C4-2B (cell line): Measurements from ENCODE around the gene HS3ST5.

Experiments
- ZFX ChIP-seq: fragments of 450-650 bp; IDR thresholded peaks from 2 replicates; pipeline ENCODE4 v1.6.1; 2017
- TF ChIP-seq, protein P1 (sequence below): fragments of 450-650 bp; conservative IDR thresholded peaks from 2 replicates; pipeline ENCODE4 v1.5.1; 2017; ENCODE audit warnings: mild to moderate bottlenecking

DNA sequence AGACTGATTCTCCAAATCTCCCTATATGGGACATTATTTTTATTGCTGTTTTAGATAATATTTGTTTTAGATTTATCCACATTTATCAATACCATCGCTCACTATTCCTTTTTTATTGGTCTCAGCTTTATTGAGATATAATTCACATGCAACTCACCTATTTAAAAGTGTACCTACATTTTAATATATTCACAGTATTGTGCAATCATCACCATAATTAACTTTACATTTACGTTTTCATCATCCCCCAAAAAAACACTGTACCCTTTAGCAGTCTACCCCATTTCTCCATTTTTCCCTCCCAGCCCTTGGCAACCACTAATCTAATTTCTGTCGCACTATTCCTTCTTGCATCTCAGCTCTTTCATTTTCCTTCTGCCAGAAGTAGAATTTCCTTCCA is 261.1 kb downstream of the HS3ST5 start:
- TF ChIP-seq, protein P1, sequence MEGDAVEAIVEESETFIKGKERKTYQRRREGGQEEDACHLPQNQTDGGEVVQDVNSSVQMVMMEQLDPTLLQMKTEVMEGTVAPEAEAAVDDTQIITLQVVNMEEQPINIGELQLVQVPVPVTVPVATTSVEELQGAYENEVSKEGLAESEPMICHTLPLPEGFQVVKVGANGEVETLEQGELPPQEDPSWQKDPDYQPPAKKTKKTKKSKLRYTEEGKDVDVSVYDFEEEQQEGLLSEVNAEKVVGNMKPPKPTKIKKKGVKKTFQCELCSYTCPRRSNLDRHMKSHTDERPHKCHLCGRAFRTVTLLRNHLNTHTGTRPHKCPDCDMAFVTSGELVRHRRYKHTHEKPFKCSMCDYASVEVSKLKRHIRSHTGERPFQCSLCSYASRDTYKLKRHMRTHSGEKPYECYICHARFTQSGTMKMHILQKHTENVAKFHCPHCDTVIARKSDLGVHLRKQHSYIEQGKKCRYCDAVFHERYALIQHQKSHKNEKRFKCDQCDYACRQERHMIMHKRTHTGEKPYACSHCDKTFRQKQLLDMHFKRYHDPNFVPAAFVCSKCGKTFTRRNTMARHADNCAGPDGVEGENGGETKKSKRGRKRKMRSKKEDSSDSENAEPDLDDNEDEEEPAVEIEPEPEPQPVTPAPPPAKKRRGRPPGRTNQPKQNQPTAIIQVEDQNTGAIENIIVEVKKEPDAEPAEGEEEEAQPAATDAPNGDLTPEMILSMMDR, result no peak
- TF ChIP-seq ZFX, result no peak
